ENCODE results near the gene VEPH1.

Gene VEPH1

GRCh38 chr3:157294491-157294890 is 208.7 kb downstream of the VEPH1 start:
- DNase-seq: no peak

GRCh38 chr3:157290766-157291165 is 212.4 kb downstream of the VEPH1 start:
- no peak for DNase-seq

- no peak for DNase-seq
Measured at GRCh38 chr3:157285966-157286365, 217.2 kb downstream of the VEPH1 start.

- DNase-seq: no peak
Measured at GRCh38 chr3:157285141-157285540, 218.1 kb downstream of the VEPH1 start.

GRCh38 chr3:157284688-157285087 is 218.5 kb downstream of the VEPH1 start:
- DNase-seq: no peak

- DNase-seq: no peak
Measured at GRCh38 chr3:157282261-157283191, 220.7 kb downstream of the VEPH1 start.

- DNase-seq: no peak
Measured at GRCh38 chr3:157280786-157281185, 222.4 kb downstream of the VEPH1 start.

- DNase-seq: no peak
Measured at GRCh38 chr3:157280354-157280753, 222.9 kb downstream of the VEPH1 start.

GRCh38 chr3:157279237-157279636 is 224.0 kb downstream of the VEPH1 start:
- DNase-seq: no peak

GRCh38 chr3:157276801-157277200 is 226.4 kb downstream of the VEPH1 start:
- DNase-seq: no peak

GRCh38 chr3:157275832-157276231 is 227.4 kb downstream of the VEPH1 start:
- DNase-seq: no peak

GRCh38 chr3:157274644-157275137 is 228.5 kb downstream of the VEPH1 start:
- DNase-seq: no peak

- DNase-seq: no peak
Measured at GRCh38 chr3:157271283-157271882, 231.8 kb downstream of the VEPH1 start.

- no peak for DNase-seq
Measured at GRCh38 chr3:157268026-157268425, 235.2 kb downstream of the VEPH1 start.

GRCh38 chr3:157265931-157266330 is 237.3 kb downstream of the VEPH1 start:
- DNase-seq: no peak

GRCh38 chr3:157263027-157263426 is 240.2 kb downstream of the VEPH1 start:
- DNase-seq: no peak

GRCh38 chr3:157261000-157261399 is 242.2 kb downstream of the VEPH1 start:
- DNase-seq: no peak

- no peak for DNase-seq
Measured at GRCh38 chr3:157259825-157260224, 243.4 kb downstream of the VEPH1 start.

GRCh38 chr3:157257101-157257500 is 246.1 kb downstream of the VEPH1 start:
- no peak for DNase-seq

GRCh38 chr3:157255797-157256196 is 247.4 kb downstream of the VEPH1 start:
- DNase-seq: no peak

GRCh38 chr3:157251685-157252084 is 251.5 kb downstream of the VEPH1 start:
- no peak for DNase-seq

GRCh38 chr3:157249606-157250005 is 253.6 kb downstream of the VEPH1 start:
- DNase-seq: no peak

GRCh38 chr3:157248590-157249422 is 254.4 kb downstream of the VEPH1 start:
- no peak for DNase-seq

Measured in cortex of kidney (tissue), 1 donor.